OCI-LY7 (cell line): ENCODE data around the gene OPCML. TPM values are rescaled to one million over a fixed set of nuclear protein-coding genes. Genes with fewer than 3 reads are reported as not detected.

ENCODE experiments used
- BruUV-seq: library from RNA; stranded (reverse); fragments of 400-500 nt; replicated peaks from 2 replicates; lab custom pipeline; 2021; lab: Mats Ljungman, UMichigan
- CTCF ChIA-PET: fragments of 300-600 bp; sonication (Branson Sonifier 250); formaldehyde crosslinking; loops from one replicate; lab custom pipeline; 2022; ENCODE audit warnings: antibody characterized with exemption; ENCODE audit not compliant: unreplicated experiment; lab: Charles Lee
- POLR2A ChIA-PET: fragments of 300-600 bp; sonication (Branson Sonifier 250); formaldehyde crosslinking; loops from one replicate; lab custom pipeline; 2022; ENCODE audit warnings: antibody characterized with exemption; lab: Charles Lee
- DNase-seq: peaks from one replicate; pipeline ENCODE4 v3.0.0-alpha.2; 2015; ENCODE audit warnings: low spot score
- H2AFZ ChIP-seq: fragments of 200-600 bp; sonication (generic), shearing (Covaris generic); 2 replicates; pipeline ENCODE4 v1.6.1; 2014; ENCODE audit warnings: mild to moderate bottlenecking, antibody characterized with exemption, low read length, moderate library complexity
- H3K27ac ChIP-seq: fragments of 200-600 bp; sonication (generic); 2 replicates; pipeline ENCODE4 v1.5.1; 2014; ENCODE audit warnings: mixed run types, low read depth, mild to moderate bottlenecking, moderate library complexity, low read length, inconsistent platforms; ENCODE audit not compliant: poor library complexity, severe bottlenecking
- H3K36me3 ChIP-seq: fragments of 200-600 bp; sonication (generic); 2 replicates; pipeline ENCODE4 v1.6.1; 2014; ENCODE audit warnings: mild to moderate bottlenecking, antibody characterized with exemption, low read length, moderate library complexity, mixed read lengths; ENCODE audit not compliant: insufficient read depth
- H3K4me1 ChIP-seq: fragments of 200-600 bp; sonication (generic); 2 replicates; pipeline ENCODE4 v1.5.1; 2014; ENCODE audit warnings: mild to moderate bottlenecking, low read length; ENCODE audit not compliant: insufficient read depth, poor library complexity, severe bottlenecking
- H3K4me2 ChIP-seq: fragments of 200-600 bp; sonication (generic); 2 replicates; pipeline ENCODE4 v1.6.1; 2014; ENCODE audit warnings: mild to moderate bottlenecking, low read length
- H3K4me3 ChIP-seq: fragments of 200-600 bp; sonication (generic); 2 replicates; pipeline ENCODE4 v1.5.1; 2014; ENCODE audit warnings: mild to moderate bottlenecking, low read depth, low read length; ENCODE audit not compliant: poor library complexity, severe bottlenecking
- H3K79me2 ChIP-seq: fragments of 200-600 bp; sonication (generic); 2 replicates; pipeline ENCODE4 v1.6.1; 2016; ENCODE audit warnings: low read depth, mild to moderate bottlenecking, low read length, moderate library complexity, mixed read lengths; ENCODE audit not compliant: insufficient read depth
- H3K9me2 ChIP-seq: fragments of 200-600 bp; sonication (generic); 2 replicates; pipeline ENCODE4 v1.6.1; 2016; ENCODE audit warnings: mild to moderate bottlenecking, low read length, mixed read lengths; ENCODE audit not compliant: insufficient read depth
- H3K9me3 ChIP-seq: fragments of 200-600 bp; sonication (generic); 2 replicates; pipeline ENCODE4 v1.6.1; 2014; ENCODE audit warnings: mild to moderate bottlenecking, mixed run types, low read length, mixed read lengths
- H4K20me1 ChIP-seq: fragments of 200-600 bp; sonication (generic); 2 replicates; pipeline ENCODE4 v1.6.1; 2014; ENCODE audit warnings: mild to moderate bottlenecking, antibody characterized with exemption, low read length, moderate library complexity, mixed read lengths; ENCODE audit not compliant: insufficient read depth
- CTCF ChIP-seq: fragments of 200-600 bp; sonication (generic); conservative IDR thresholded peaks from 2 replicates; pipeline ENCODE4 v1.5.1; 2014; ENCODE audit warnings: mild to moderate bottlenecking, antibody characterized with exemption, low read length, moderate library complexity, mixed read lengths
- EZH2phosphoT487 ChIP-seq: fragments of 200-600 bp; sonication (generic); IDR thresholded peaks from 2 replicates; pipeline ENCODE4 v1.6.1; 2018; ENCODE audit warnings: low read depth, borderline replicate concordance, mild to moderate bottlenecking, mixed run types, antibody characterized with exemption, low read length, moderate library complexity, mixed read lengths
- intact Hi-C: fragments of 100-400 bp; cut with micrococcal nuclease; formaldehyde crosslinking; loops from one replicate; pipeline ENCODE4 v1.10.0; 2022; ENCODE audit not compliant: unreplicated experiment
- total RNA-seq, 2 experiments: library from RNA; depleted of rRNA in 1 of 2; stranded (reverse); fragments of >200 nt in 1 of 2; shearing (Covaris generic) in 1 of 2; gene quantifications; 2 replicates each; pipeline ENCODE4 v1.2.3, GENCODE V29; 2014 to 2022

Gene OPCML
- total RNA-seq, 2 experiments from 2014 or later, result not detected

GRCh38 chr11:133263332-133263731, 269.0 kb downstream of the OPCML start:
- Histone ChIP-seq H3K9me3 (no peaks in the 10 kb centered on the region), H3K9me2 (no peaks in the 10 kb centered on the region), H3K4me3 (no peak overlapping the region), H3K4me2 (no peak overlapping the region), H4K20me1 (no peaks in the 10 kb centered on the region), H3K36me3 (no peaks in the 10 kb centered on the region), H3K4me1 (no peaks in the 10 kb centered on the region), H2AFZ (no peak overlapping the region), H3K27ac (no peak overlapping the region), H3K79me2 (no peaks in the 10 kb centered on the region)
- intact Hi-C loops, result no loop called here
- POLR2A ChIA-PET, result no interaction called here
- DNase-seq, result no peak
- no TSS peak for BruUV-seq
- TF ChIP-seq EZH2phosphoT487 (no peak), CTCF (no peak)
- CTCF ChIA-PET, result no interaction called here

DNA sequence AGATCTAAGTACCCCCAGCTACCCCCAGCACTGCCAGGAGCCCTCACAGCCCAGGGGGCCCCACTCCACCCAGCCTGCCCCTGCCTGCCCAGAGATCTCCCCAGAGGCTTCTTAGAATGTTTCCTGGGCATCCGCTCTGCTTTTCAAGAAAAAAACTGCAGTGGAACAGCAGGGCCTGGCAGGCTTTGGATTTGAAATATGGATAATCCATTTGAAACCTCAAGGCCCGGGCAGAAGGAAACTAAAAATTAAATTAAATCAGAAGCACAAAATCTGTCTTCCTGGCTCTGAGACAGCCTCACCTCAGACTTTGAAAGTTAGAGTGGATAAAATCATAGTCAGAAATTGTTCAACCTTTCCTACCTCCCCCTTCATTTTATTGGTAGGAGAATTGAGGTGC, 273.6 kb downstream of the OPCML start:
- ChIA-PET POLR2A (no interaction called here), CTCF (interaction anchor here (0.6 kb wide), 1 partner anchor 908 kb away, joined by 3 read pairs; no protein-coding TSS in a partner anchor)
- H3K9me2 ChIP-seq, result no peaks in the 10 kb centered on the region
- no peaks in the 10 kb centered on the region for H4K20me1 ChIP-seq
- no peak for DNase-seq
- no peak overlapping the region for H3K27ac ChIP-seq
- intact Hi-C loops, result no loop called here
- no peak overlapping the region for H3K4me2 ChIP-seq
- no peaks in the 10 kb centered on the region for H3K79me2 ChIP-seq
- no TSS peak for BruUV-seq
- H3K4me1 ChIP-seq, result no peaks in the 10 kb centered on the region
- no peaks in the 10 kb centered on the region for H3K36me3 ChIP-seq
- no peaks in the 10 kb centered on the region for H3K9me3 ChIP-seq
- no peak for TF ChIP-seq EZH2phosphoT487
- TF ChIP-seq CTCF, result no peak
- H2AFZ ChIP-seq, result no peak overlapping the region
- no peak overlapping the region for H3K4me3 ChIP-seq

- TF ChIP-seq EZH2phosphoT487 (no peak), CTCF (no peak)
- no peaks in the 10 kb centered on the region for H3K79me2 ChIP-seq
- H4K20me1 ChIP-seq, result no peaks in the 10 kb centered on the region
- POLR2A ChIA-PET, result no interaction called here
- DNase-seq, result no peak
- no peaks in the 10 kb centered on the region for H3K9me2 ChIP-seq
- H3K27ac ChIP-seq, result no peak overlapping the region
- no peak overlapping the region for H3K4me3 ChIP-seq
- H2AFZ ChIP-seq, result no peak overlapping the region
- BruUV-seq, result no TSS peak
- no peaks in the 10 kb centered on the region for H3K9me3 ChIP-seq
- no peaks in the 10 kb centered on the region for H3K4me1 ChIP-seq
- intact Hi-C loops, result no loop called here
- CTCF ChIA-PET, result no interaction called here
- H3K36me3 ChIP-seq, result no peaks in the 10 kb centered on the region
- H3K4me2 ChIP-seq, result no peak overlapping the region
Measured at GRCh38 chr11:133254601-133255000, 277.7 kb downstream of the OPCML start.
